A549 treated with DMSO at 1 μM for 4 hours (cell line): ENCODE data around the gene GM2A. TPM values are rescaled to one million over a fixed set of nuclear protein-coding genes. Genes with fewer than 3 reads are reported as not detected.

ENCODE experiments used
- total RNA-seq: library from RNA; stranded (reverse); fragments of 200-300 nt; extraction: Qiagen RNA extraction; gene quantifications from 5 replicates; pipeline ENCODE4 v1.2.3, GENCODE V29; 2022; ENCODE audit warnings: low read depth

The GM2A gene
- 17.5 to 19.3 TPM (median 18.4 TPM) in 5 replicates for total RNA-seq

GRCh38 chr5:151252762-151253604, at the start of gene GM2A:
Gene GM2A, plus strand, starts transcription at chr5:151253185. Its CDS starts 32 bp downstream, at chr5:151253217.

GRCh38 chr5:151223447-151224264, 29.3 kb upstream of the GM2A start, which contains the start of gene CCDC69:
Gene CCDC69, minus strand, starts transcription at chr5:151224092. Its CDS starts 122 bp downstream, at chr5:151223970.

GRCh38 chr5:151303666-151304065, 50.7 kb downstream of the GM2A start, which contains the start of gene SLC36A3:
Gene SLC36A3, minus strand, starts transcription at chr5:151303766. Its CDS starts 412 bp downstream, at chr5:151303354.

Other genes starting within 250 kb of the GM2A start
- 14.7 to 20.6 TPM (median 17.6 TPM) in 5 replicates for gene GPX3, start 232.6 kb upstream of the GM2A start, total RNA-seq
- gene TNIP1, start 172.2 kb upstream of the GM2A start, total RNA-seq = 134 to 143 TPM (median 136 TPM) in 5 replicates
- 37.9 to 43.2 TPM (median 42.2 TPM) in 5 replicates for gene ANXA6, start 95.4 kb upstream of the GM2A start, total RNA-seq
- gene CCDC69, start 29.1 kb upstream of the GM2A start, total RNA-seq = 1.4 to 2.4 TPM (median 1.8 TPM) in 5 replicates
- gene SLC36A3, start 50.6 kb downstream of the GM2A start, total RNA-seq = not detected in 5 replicates
- gene SLC36A2, start 94.4 kb downstream of the GM2A start, total RNA-seq = not detected in 5 replicates
- gene SLC36A1, start 194.4 kb downstream of the GM2A start, total RNA-seq = 9.4 to 12.2 TPM (median 11.7 TPM) in 5 replicates